Suprapubic skin (tissue), 4 donors: ENCODE measurements around the gene GRM5. TPM values are rescaled to one million over a fixed set of nuclear protein-coding genes. Genes with fewer than 3 reads are reported as not detected.

Experiments used
- DNase-seq, 2 donors: peaks; one replicate each; pipeline ENCODE4 v3.0.0-alpha.2; 2019; ENCODE audit warnings: low spot score in 2 of 2
- H3K27ac ChIP-seq: fragments of 200-600 bp; sonication (generic); one replicate; pipeline ENCODE4 v1.5.1; 2019
- H3K27me3 ChIP-seq: fragments of 200-600 bp; sonication (generic); one replicate; pipeline ENCODE4 v1.5.1; 2019
- H3K36me3 ChIP-seq: fragments of 200-600 bp; sonication (generic); one replicate; pipeline ENCODE4 v1.5.1; 2019
- H3K4me1 ChIP-seq: fragments of 200-600 bp; sonication (generic); one replicate; pipeline ENCODE4 v1.5.1; 2019
- H3K4me3 ChIP-seq: fragments of 200-600 bp; sonication (generic); one replicate; pipeline ENCODE4 v1.5.1; 2019; ENCODE audit warnings: mild to moderate bottlenecking
- H3K9me3 ChIP-seq: fragments of 200-600 bp; sonication (generic); one replicate; pipeline ENCODE4 v1.5.1; 2019
- CTCF ChIP-seq, 2 donors: fragments of 200-600 bp in 1 of 2; fragments of 450-650 bp in 1 of 2; sonication (generic) in 1 of 2; IDR thresholded peaks; one replicate each; pipeline ENCODE4 v1.5.1; 2016 to 2019; ENCODE audit warnings: antibody characterized with exemption in 2 of 2, mild to moderate bottlenecking in 1 of 2, moderate library complexity in 1 of 2
- EP300 ChIP-seq: sonication (generic); formaldehyde crosslinking; IDR thresholded peaks from one replicate; pipeline ENCODE4 v1.6.1; 2017; ENCODE audit warnings: antibody characterized with exemption
- POLR2A ChIP-seq, 2 donors: fragments of 450-650 bp; IDR thresholded peaks; one replicate each; pipeline ENCODE4 v1.6.1; 2017; ENCODE audit warnings: antibody characterized with exemption in 2 of 2, mild to moderate bottlenecking in 2 of 2, moderate library complexity in 2 of 2
- POLR2AphosphoS5 ChIP-seq, 3 donors: sonication (generic); formaldehyde crosslinking; IDR thresholded peaks; one replicate each; pipeline ENCODE4 v1.6.1; 2017; ENCODE audit warnings: antibody characterized with exemption in 3 of 3
- WGBS: methylation state at CpG from one replicate; pipeline ENCODE4 v1.1.5; 2018; 5-methylcytosine and 5-hydroxymethylcytosine counted together
- total RNA-seq, 4 donors: library from RNA; depleted of rRNA; stranded (reverse); fragments of >200 nt; gene quantifications; one replicate each; pipeline ENCODE4 v1.1.0, GENCODE V29; 2016

The GRM5 gene
- total RNA-seq, 4 donors from 2014 or later, result not detected

GRCh38 chr11:88683024-88683423 is 382.8 kb downstream of the GRM5 start:
- no peak for TF ChIP-seq EP300
- Histone ChIP-seq H3K27ac (no peak overlapping the region), H3K27me3 (no peaks in the 10 kb centered on the region), H3K36me3 (no peaks in the 10 kb centered on the region), H3K4me1 (no peaks in the 10 kb centered on the region), H3K9me3 (no peaks in the 10 kb centered on the region), H3K4me3 (no peak overlapping the region)
- 97% methylated on average over 1 of the region's 1 CpG for WGBS
- no peak for DNase-seq

- Histone ChIP-seq H3K4me3 (no peak overlapping the region), H3K27ac (no peak overlapping the region), H3K9me3 (no peaks in the 10 kb centered on the region), H3K4me1 (no peaks in the 10 kb centered on the region), H3K27me3 (no peaks in the 10 kb centered on the region), H3K36me3 (no peaks in the 10 kb centered on the region)
- TF ChIP-seq CTCF (IDR thresholded peaks at IDR 0.05) (no peak), EP300 (no peak), POLR2A (IDR thresholded peaks at IDR 0.05) (no peak), POLR2AphosphoS5 (IDR thresholded peaks at IDR 0.05) (no peak)
- WGBS, result 82% methylated on average over 1 of the region's 1 CpG
- DNase-seq, result no peak
Measured at GRCh38 chr11:88680806-88681205, 385.0 kb downstream of the GRM5 start.

GRCh38 chr11:88666364-88666763 is 399.4 kb downstream of the GRM5 start:
- Histone ChIP-seq H3K4me3 (no peak overlapping the region), H3K4me1 (no peaks in the 10 kb centered on the region), H3K27me3 (no peaks in the 10 kb centered on the region), H3K27ac (no peak overlapping the region), H3K9me3 (no peaks in the 10 kb centered on the region), H3K36me3 (no peaks in the 10 kb centered on the region)
- TF ChIP-seq EP300 (no peak), POLR2A (IDR thresholded peaks at IDR 0.05) (no peak), POLR2AphosphoS5 (IDR thresholded peaks at IDR 0.05) (no peak), CTCF (IDR thresholded peaks at IDR 0.05) (no peak)
- WGBS, result 82% methylated on average over 1 of the region's 1 CpG
- DNase-seq, result no peak

- no peak for DNase-seq
- 55% methylated on average over 1 of the region's 1 CpG for WGBS
- Histone ChIP-seq H3K27ac (no peak overlapping the region), H3K9me3 (no peaks in the 10 kb centered on the region), H3K4me3 (no peak overlapping the region), H3K4me1 (no peaks in the 10 kb centered on the region), H3K27me3 (no peaks in the 10 kb centered on the region), H3K36me3 (no peaks in the 10 kb centered on the region)
- TF ChIP-seq POLR2A (IDR thresholded peaks at IDR 0.05) (no peak), CTCF (IDR thresholded peaks at IDR 0.05) (no peak), POLR2AphosphoS5 (IDR thresholded peaks at IDR 0.05) (no peak), EP300 (no peak)
Measured at GRCh38 chr11:88657076-88657738, 408.6 kb downstream of the GRM5 start.

- Histone ChIP-seq H3K27ac (no peak overlapping the region), H3K9me3 (no peaks in the 10 kb centered on the region), H3K4me1 (no peaks in the 10 kb centered on the region), H3K36me3 (no peaks in the 10 kb centered on the region), H3K27me3 (no peaks in the 10 kb centered on the region), H3K4me3 (no peak overlapping the region)
- TF ChIP-seq CTCF (IDR thresholded peaks at IDR 0.05) (no peak), POLR2A (IDR thresholded peaks at IDR 0.05) (no peak), POLR2AphosphoS5 (IDR thresholded peaks at IDR 0.05) (no peak), EP300 (no peak)
- WGBS, result 93% methylated on average over 3 of the region's 3 CpGs
- no peak for DNase-seq
Measured at GRCh38 chr11:88656283-88656682, 409.5 kb downstream of the GRM5 start.

GRCh38 chr11:88655656-88656055 is 410.1 kb downstream of the GRM5 start:
- no peaks in the 10 kb centered on the region for H3K9me3 ChIP-seq
- no peaks in the 10 kb centered on the region for H3K4me1 ChIP-seq
- no peaks in the 10 kb centered on the region for H3K27me3 ChIP-seq
- no peak for DNase-seq
- no peaks in the 10 kb centered on the region for H3K36me3 ChIP-seq
- no peak overlapping the region for H3K27ac ChIP-seq
- H3K4me3 ChIP-seq, result no peak overlapping the region
- TF ChIP-seq POLR2A (IDR thresholded peaks at IDR 0.05) (no peak), POLR2AphosphoS5 (IDR thresholded peaks at IDR 0.05) (no peak), CTCF (IDR thresholded peaks at IDR 0.05) (no peak), EP300 (no peak)
